Fibroblast of mammary gland (primary cell): ENCODE results near the gene NCBP2L.

ENCODE experiments used
- DNase-seq: peaks from one replicate; pipeline ENCODE4 v3.0.0-alpha.2; 2010; ENCODE audit warnings: low read depth
- H3K4me3 ChIP-seq: 2 replicates; pipeline ENCODE4 v1.5.1; 2011; ENCODE audit warnings: low read depth, mild to moderate bottlenecking, low read length, moderate library complexity; ENCODE audit not compliant: control insufficient read depth
- CTCF ChIP-seq: conservative IDR thresholded peaks from 2 replicates; pipeline ENCODE4 v1.5.1; 2011; ENCODE audit warnings: low read depth, low read length, inconsistent platforms; ENCODE audit not compliant: control insufficient read depth, insufficient read depth

NCBP2L gene

GRCh38 chrX:107836958-107837357, 59.4 kb downstream of the NCBP2L start:
- TF ChIP-seq CTCF, result no peak
- H3K4me3 ChIP-seq, result no peak overlapping the region
- no peak for DNase-seq

DNA sequence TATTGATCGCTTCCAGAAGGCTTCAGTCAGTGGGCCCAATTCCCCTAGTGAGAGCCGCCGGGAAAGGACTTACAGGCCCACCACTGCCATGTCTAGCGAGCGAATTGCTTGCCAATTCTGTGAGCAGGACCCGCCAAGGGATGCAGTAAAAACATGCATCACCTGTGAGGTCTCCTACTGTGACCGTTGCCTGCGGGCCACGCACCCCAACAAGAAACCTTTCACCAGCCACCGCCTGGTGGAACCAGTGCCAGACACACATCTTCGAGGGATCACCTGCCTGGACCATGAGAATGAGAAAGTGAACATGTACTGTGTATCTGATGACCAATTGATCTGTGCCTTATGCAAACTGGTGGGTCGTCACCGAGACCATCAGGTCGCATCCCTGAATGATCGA, 63.4 kb downstream of the NCBP2L start:
- no peak for DNase-seq
- TF ChIP-seq CTCF, result no peak
- no peak overlapping the region for H3K4me3 ChIP-seq

DNA sequence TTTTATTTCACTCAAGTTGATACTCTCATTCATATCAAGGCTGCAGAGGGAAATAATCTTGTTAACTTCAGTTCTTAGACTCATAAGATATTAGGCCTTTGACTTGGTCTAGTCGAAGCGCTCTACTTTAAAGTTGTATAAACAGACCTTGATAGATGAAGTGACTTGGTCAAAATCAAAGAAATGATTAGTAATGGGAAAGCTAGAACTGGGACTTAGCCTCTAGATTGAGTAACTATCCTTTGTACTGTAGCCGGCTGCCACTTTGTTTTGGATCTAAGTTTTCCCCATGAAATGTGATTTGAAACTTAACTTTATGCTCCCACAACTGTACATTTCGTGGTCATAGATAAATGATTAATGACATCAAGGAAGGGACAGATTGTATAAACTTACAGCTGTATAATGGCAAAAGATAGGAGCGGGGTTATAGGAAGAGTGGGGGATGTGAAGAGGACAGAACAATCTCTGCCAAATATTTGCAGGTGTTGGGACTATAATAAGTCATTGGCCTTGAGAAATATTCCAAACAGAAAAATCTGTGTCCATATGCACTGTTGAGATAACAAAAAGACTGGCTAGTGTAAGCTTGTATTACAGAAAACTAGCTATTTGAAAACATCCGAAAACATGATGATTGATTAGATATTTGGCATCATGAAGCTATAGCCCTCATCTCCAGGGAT, 65.3 kb downstream of the NCBP2L start:
- no peak for DNase-seq
- no peak for TF ChIP-seq CTCF
- no peak overlapping the region for H3K4me3 ChIP-seq
